Osteocyte (in vitro differentiated cells): ENCODE data around the gene CR1L. TPM values are rescaled to one million over a fixed set of nuclear protein-coding genes. Genes with fewer than 3 reads are reported as not detected.
"Not testable (repeated sequence)": the region's sequence is repeated elsewhere in the genome, so short reads cannot be mapped to it uniquely, and the experiment has no call there.

ENCODE experiments used
- DNase-seq: peaks from one replicate; pipeline ENCODE4 v3.0.0; 2021; ENCODE audit warnings: mixed read lengths; ENCODE audit not compliant: unreplicated experiment; ENCODE audit errors: extremely low spot score
- H3K27ac Mint-ChIP-seq: one replicate; pipeline ENCODE4 v1.8.0; 2021; ENCODE audit warnings: mild to moderate bottlenecking, mixed read lengths; ENCODE audit not compliant: unreplicated experiment
- H3K27me3 Mint-ChIP-seq: one replicate; pipeline ENCODE4 v1.8.0; 2021; ENCODE audit warnings: mixed read lengths; ENCODE audit not compliant: unreplicated experiment
- H3K36me3 Mint-ChIP-seq: one replicate; pipeline ENCODE4 v1.8.0; 2021; ENCODE audit warnings: mixed read lengths; ENCODE audit not compliant: unreplicated experiment
- H3K4me1 Mint-ChIP-seq: one replicate; pipeline ENCODE4 v1.8.0; 2021; ENCODE audit warnings: mixed read lengths; ENCODE audit not compliant: unreplicated experiment
- H3K4me3 Mint-ChIP-seq: one replicate; pipeline ENCODE4 v1.8.0; 2021; ENCODE audit warnings: mild to moderate bottlenecking, moderate library complexity, mixed read lengths; ENCODE audit not compliant: unreplicated experiment
- H3K9me3 Mint-ChIP-seq: one replicate; pipeline ENCODE4 v1.8.0; 2021; ENCODE audit warnings: mixed read lengths; ENCODE audit not compliant: unreplicated experiment
- CTCF ChIP-seq: fragments of 200-600 bp; sonication (generic); IDR thresholded peaks from 2 replicates; pipeline ENCODE4 v1.5.0; 2021; ENCODE audit warnings: antibody characterized with exemption, mild to moderate bottlenecking, moderate library complexity
- total RNA-seq: library from RNA; stranded (reverse); gene quantifications from 2 replicates; pipeline ENCODE4 v1.2.1, GENCODE V29; 2021

The CR1L gene
- total RNA-seq, 1 donor from 2014 or later: not detected

- H3K36me3 Mint-ChIP-seq: no peaks in the 10 kb centered on the region
- DNase-seq: no peak
- H3K4me3 Mint-ChIP-seq: no peak overlapping the region
- no peak overlapping the region for H3K27ac Mint-ChIP-seq
- no peak for TF ChIP-seq CTCF
- H3K27me3 Mint-ChIP-seq: peaks cover 17% of the 10 kb centered on the region
- H3K9me3 Mint-ChIP-seq: no peaks in the 10 kb centered on the region
- H3K4me1 Mint-ChIP-seq: no peaks in the 10 kb centered on the region
Observed at GRCh38 chr1:207676153-207676552, 31.2 kb downstream of the CR1L start.

GRCh38 chr1:207680590-207681388 is 35.9 kb downstream of the CR1L start:
- H3K4me1 Mint-ChIP-seq, H3K4me3 Mint-ChIP-seq, H3K27ac Mint-ChIP-seq, H3K9me3 Mint-ChIP-seq, H3K27me3 Mint-ChIP-seq, DNase-seq, H3K36me3 Mint-ChIP-seq: not testable (repeated sequence)

GRCh38 chr1:207682872-207683434 is 38.0 kb downstream of the CR1L start:
- H3K36me3 Mint-ChIP-seq, DNase-seq, H3K27ac Mint-ChIP-seq, H3K4me1 Mint-ChIP-seq, H3K27me3 Mint-ChIP-seq, H3K9me3 Mint-ChIP-seq, H3K4me3 Mint-ChIP-seq: not testable (repeated sequence)

- not testable (repeated sequence) for H3K9me3 Mint-ChIP-seq, H3K36me3 Mint-ChIP-seq, H3K4me1 Mint-ChIP-seq, H3K27ac Mint-ChIP-seq, H3K4me3 Mint-ChIP-seq, DNase-seq
- H3K27me3 Mint-ChIP-seq: peaks cover 35% of the 10 kb centered on the region
Observed at GRCh38 chr1:207690551-207690950, 45.6 kb downstream of the CR1L start.

- Mint-ChIP-seq H3K4me1 (no peaks in the 10 kb centered on the region), H3K4me3 (no peak overlapping the region), H3K27me3 (peaks cover 38% of the 10 kb centered on the region), H3K9me3 (no peaks in the 10 kb centered on the region), H3K27ac (no peak overlapping the region), H3K36me3 (no peaks in the 10 kb centered on the region)
- no peak for DNase-seq
- no peak for TF ChIP-seq CTCF
Observed at GRCh38 chr1:207691010-207691409, 46.1 kb downstream of the CR1L start.

- Mint-ChIP-seq H3K36me3 (no peaks in the 10 kb centered on the region), H3K27me3 (peaks cover 39% of the 10 kb centered on the region), H3K9me3 (no peaks in the 10 kb centered on the region), H3K27ac (no peak overlapping the region), H3K4me1 (no peaks in the 10 kb centered on the region), H3K4me3 (no peak overlapping the region)
- no peak for DNase-seq
- TF ChIP-seq CTCF: no peak
Observed at GRCh38 chr1:207691841-207692240, 46.9 kb downstream of the CR1L start.

- H3K4me1 Mint-ChIP-seq, H3K27ac Mint-ChIP-seq, DNase-seq, H3K9me3 Mint-ChIP-seq, H3K4me3 Mint-ChIP-seq, H3K36me3 Mint-ChIP-seq: not testable (repeated sequence)
- H3K27me3 Mint-ChIP-seq: peaks cover 39% of the 10 kb centered on the region
Observed at GRCh38 chr1:207692291-207692690, 47.4 kb downstream of the CR1L start.
